DLD1 (cell line): Measurements from ENCODE around the gene PRRT1B.
"Not testable (repeated sequence)": the region's sequence is repeated elsewhere in the genome, so short reads cannot be mapped to it uniquely, and the experiment has no call there.

Experiments used
- in situ Hi-C: cut with HindIII; loops from 2 replicates; pipeline ENCODE4 v1.10.0; 2017; ENCODE audit warnings: low sequenced_read_pairs

Gene PRRT1B

GRCh38 chr9:131549186-131549585 is 3.9 kb downstream of the PRRT1B start:
- in situ Hi-C loops: not testable (repeated sequence)

GRCh38 chr9:131550465-131550864 is 5.1 kb downstream of the PRRT1B start:
- in situ Hi-C loops: not testable (repeated sequence)

GRCh38 chr9:131552030-131552429 is 6.7 kb downstream of the PRRT1B start:
- in situ Hi-C loops: no loop called here

- in situ Hi-C loops: no loop called here
These were observed 8.9 kb downstream of the PRRT1B start for GRCh38 chr9:131554087-131554842.

GRCh38 chr9:131554843-131555351 is 9.6 kb downstream of the PRRT1B start:
- in situ Hi-C loops: no loop called here

GRCh38 chr9:131555841-131556673 is 10.7 kb downstream of the PRRT1B start:
- in situ Hi-C loops: no loop called here

DNA sequence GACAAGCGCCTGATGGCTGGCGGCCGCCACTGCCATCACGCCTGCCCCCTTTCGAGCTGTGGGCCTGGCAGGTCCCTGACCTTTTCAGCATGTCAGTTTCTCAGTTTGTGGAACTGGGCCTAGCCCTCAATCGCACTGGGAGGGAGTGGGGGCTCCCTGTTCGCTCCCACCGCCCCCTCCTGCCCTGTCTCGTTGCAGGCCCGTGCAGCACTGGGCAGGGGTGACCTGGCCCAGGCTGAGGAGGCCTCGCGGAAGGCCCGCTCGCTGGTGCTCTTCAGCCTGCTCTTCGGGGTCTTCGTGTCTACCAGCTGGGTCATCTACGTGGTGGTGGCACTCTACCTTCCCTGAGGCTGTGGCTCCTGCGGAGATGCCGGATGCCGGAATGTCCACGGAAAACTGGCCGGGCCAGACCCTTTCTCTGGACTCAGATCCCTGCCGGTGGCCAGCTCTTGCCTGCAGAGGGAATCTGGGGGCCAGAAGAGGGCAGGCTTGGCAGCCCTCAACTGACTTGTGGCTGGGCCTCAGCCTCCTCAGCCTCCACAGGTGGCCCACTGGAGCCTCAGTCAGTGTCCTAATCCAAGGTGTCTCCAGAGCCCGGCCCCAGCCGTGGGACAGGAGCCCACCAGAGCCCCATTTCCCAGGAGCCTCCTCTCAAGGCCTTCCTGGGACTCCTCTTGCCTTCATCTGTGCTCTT is 12.7 kb downstream of the PRRT1B start:
- in situ Hi-C loops: no loop called here

GRCh38 chr9:131559421-131560000 is 14.2 kb downstream of the PRRT1B start:
- in situ Hi-C loops: no loop called here

GRCh38 chr9:131562032-131562959 is 17.0 kb downstream of the PRRT1B start:
- in situ Hi-C loops: no loop called here

DNA sequence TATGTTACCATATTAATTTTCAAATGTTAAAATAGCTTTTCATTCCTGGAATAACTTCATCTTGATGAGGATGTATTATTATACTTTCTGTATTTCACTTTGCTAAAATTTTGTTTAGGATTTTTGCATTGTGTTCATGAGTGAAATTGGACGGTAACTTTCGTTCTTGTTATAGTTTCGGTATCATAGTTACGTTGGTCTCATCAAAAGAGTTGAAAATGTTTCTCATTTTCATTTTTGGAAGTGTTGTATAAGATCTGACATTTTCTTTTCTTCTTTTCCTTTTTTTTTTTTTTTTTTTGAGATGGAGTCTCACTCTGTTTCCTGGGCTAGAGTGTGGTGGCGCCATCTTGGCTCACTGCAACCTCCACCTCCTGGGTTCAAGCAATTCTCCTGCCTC is 20.0 kb downstream of the PRRT1B start:
- in situ Hi-C loops: no loop called here

GRCh38 chr9:131566158-131566557 is 20.8 kb downstream of the PRRT1B start:
- in situ Hi-C loops: no loop called here

- in situ Hi-C loops: no loop called here
These were observed 22.6 kb downstream of the PRRT1B start for GRCh38 chr9:131567910-131568309.

GRCh38 chr9:131574730-131575640 is 29.7 kb downstream of the PRRT1B start:
- in situ Hi-C loops: no loop called here

GRCh38 chr9:131575946-131576853 is 30.9 kb downstream of the PRRT1B start:
- in situ Hi-C loops: no loop called here

DNA sequence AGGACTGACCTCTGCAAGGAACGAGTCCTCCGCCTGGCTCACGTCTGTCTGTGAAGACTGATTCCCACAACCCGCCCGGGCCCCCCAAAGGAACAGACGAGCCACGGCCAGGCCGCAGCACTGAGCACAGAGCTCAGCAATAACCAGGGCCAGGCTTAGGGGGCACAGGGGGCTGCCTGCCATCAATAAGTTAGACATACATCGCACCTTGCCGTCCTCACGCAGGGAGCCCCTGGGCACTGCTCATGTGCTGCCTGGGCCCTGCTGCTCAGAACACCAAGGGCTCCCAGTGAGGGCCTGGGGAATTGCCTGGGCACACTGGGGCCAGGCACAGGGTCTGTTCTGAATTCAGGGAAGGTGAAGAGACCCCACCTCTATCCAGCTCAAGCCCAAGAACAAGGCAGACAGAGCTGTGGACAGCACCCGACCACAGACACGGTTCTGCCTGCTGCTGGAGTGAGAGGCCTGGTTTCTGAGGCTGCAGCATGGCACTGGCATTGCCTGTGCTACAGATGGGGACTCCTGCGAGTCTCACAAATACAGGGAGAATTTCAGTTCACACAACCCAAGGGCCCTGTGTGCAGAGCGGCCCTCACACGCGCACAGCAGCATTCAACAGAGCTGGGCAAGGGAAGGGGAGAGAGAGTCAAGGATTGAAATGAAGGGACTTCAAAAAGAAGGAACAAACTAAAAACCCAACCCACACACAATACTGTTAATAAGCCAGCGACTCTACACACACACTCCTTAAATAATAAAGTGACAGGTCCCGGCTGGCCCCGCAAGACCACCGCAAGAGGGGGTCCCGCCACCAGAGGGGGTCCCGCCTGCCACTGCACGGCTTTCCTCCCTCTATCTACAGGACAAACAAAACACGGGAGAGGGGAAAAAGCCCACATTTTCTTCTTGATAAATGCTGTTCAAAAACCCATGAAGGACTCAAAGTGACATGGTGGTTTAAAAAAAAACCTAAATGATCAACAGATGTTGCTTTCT is 32.0 kb downstream of the PRRT1B start:
- in situ Hi-C loops: no loop called here

DNA sequence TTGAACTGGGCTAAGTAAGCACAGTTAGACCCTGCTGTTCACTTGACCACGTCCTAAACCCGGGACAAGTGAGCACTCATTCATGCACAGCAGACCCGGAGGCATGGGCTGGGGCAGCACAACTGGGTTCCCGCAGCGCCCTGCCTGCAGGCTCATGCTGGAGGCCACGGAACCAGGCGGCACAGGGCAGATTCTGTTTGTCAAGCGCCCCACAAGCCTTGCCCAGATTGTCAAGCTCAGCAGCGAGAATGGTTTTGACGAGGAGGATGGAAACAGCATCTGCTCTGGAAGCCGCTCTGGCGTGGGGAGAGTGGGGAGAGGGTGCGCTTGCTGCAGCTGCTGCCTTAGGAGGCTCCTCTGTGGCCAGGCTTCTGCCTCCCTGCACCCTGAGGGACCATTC is 32.7 kb downstream of the PRRT1B start:
- in situ Hi-C loops: no loop called here
